Cardiac muscle cell (in vitro differentiated cells and primary cell): Measurements from ENCODE around the gene XXYLT1. TPM values are rescaled to one million over a fixed set of nuclear protein-coding genes. Genes with fewer than 3 reads are reported as not detected.

Experiments used
- DNase-seq, 2 donors: peaks; one replicate each; pipeline versions ENCODE4 v3.0.0 to v3.0.0-alpha.2; 2010 to 2017; ENCODE audit warnings: low read depth in 1 of 2, low spot score in 1 of 2
- H3K27ac ChIP-seq: fragments of 200-600 bp; sonication (generic); 2 replicates; pipeline ENCODE4 v1.5.1; 2016
- H3K27me3 ChIP-seq: fragments of 200-600 bp; sonication (generic); 2 replicates; pipeline ENCODE4 v1.6.0; 2016; ENCODE audit warnings: control low read depth
- H3K36me3 ChIP-seq: fragments of 200-600 bp; sonication (generic); 2 replicates; pipeline ENCODE4 v1.5.1; 2016; ENCODE audit warnings: control low read depth
- H3K4me1 ChIP-seq: fragments of 200-600 bp; sonication (generic); 2 replicates; pipeline ENCODE4 v1.8.1; 2017; ENCODE audit warnings: low read depth, mild to moderate bottlenecking, mixed run types
- H3K4me3 ChIP-seq: fragments of 200-600 bp; sonication (generic); 2 replicates; pipeline ENCODE4 v1.5.1; 2016; ENCODE audit warnings: mild to moderate bottlenecking
- H3K9me3 ChIP-seq: fragments of 200-600 bp; sonication (generic); 2 replicates; pipeline ENCODE4 v1.5.1; 2017; ENCODE audit warnings: low read depth, mild to moderate bottlenecking, control low read depth
- CTCF ChIP-seq: IDR thresholded peaks from 2 replicates; pipeline ENCODE4 v1.5.1; 2012; ENCODE audit warnings: low read depth, mild to moderate bottlenecking, low read length
- polyA plus RNA-seq: library from polyadenylated mRNA; unstranded; fragments of >200 nt; fragmentation: Nextera tagmentation; extraction: Ambion mirVana; gene quantifications from 2 replicates; pipeline ENCODE4 v1.2.1, GENCODE V29; 2016
- total RNA-seq: library from RNA; depleted of rRNA; stranded (reverse); fragments of >200 nt; gene quantifications from 2 replicates; pipeline ENCODE4 v1.2.3, GENCODE V29; 2016

XXYLT1 gene
- total and polyA plus RNA-seq, 2 experiments from 2014 or later = 52.5 to 62.2 TPM

- peaks cover 6% of the 10 kb centered on the region for H3K4me1 ChIP-seq
- peak overlapping the region; percentile 39 for H3K27ac ChIP-seq
- H3K4me3 ChIP-seq = no peak overlapping the region
- H3K9me3 ChIP-seq = no peaks in the 10 kb centered on the region
- DNase-seq = no peak
- no peaks in the 10 kb centered on the region for H3K27me3 ChIP-seq
- H3K36me3 ChIP-seq = no peaks in the 10 kb centered on the region
- no peak for TF ChIP-seq CTCF
These were observed 75.4 kb downstream of the XXYLT1 start for GRCh38 chr3:195195321-195196209.

- Histone ChIP-seq H3K27me3 (no peaks in the 10 kb centered on the region), H3K36me3 (no peaks in the 10 kb centered on the region)
These were observed 76.3 kb downstream of the XXYLT1 start for GRCh38 chr3:195194559-195195206.

GRCh38 chr3:195191580-195191979 is 79.4 kb downstream of the XXYLT1 start:
- Histone ChIP-seq H3K4me3 (no peak overlapping the region), H3K36me3 (no peaks in the 10 kb centered on the region), H3K27me3 (no peaks in the 10 kb centered on the region), H3K4me1 (peaks cover 15% of the 10 kb centered on the region), H3K27ac (no peak overlapping the region), H3K9me3 (no peaks in the 10 kb centered on the region)
- no peak for TF ChIP-seq CTCF
- DNase-seq = no peak

More at GRCh38 chr3:195194559-195195206, 76.3 kb downstream of the XXYLT1 start:
- no peak for DNase-seq
- no peak overlapping the region for H3K4me3 ChIP-seq
- peaks cover 6% of the 10 kb centered on the region for H3K4me1 ChIP-seq
- no peaks in the 10 kb centered on the region for H3K9me3 ChIP-seq
- H3K27ac ChIP-seq = peak overlapping the region; percentile 39
- no peak for TF ChIP-seq CTCF

- Histone ChIP-seq H3K36me3 (no peaks in the 10 kb centered on the region), H3K9me3 (no peaks in the 10 kb centered on the region)
- TF ChIP-seq CTCF = no peak
These were observed 81.1 kb downstream of the XXYLT1 start for GRCh38 chr3:195189821-195190220.

GRCh38 chr3:195188426-195188927 is 82.5 kb downstream of the XXYLT1 start:
- H3K27ac ChIP-seq = peak overlapping the region; percentile 36
- TF ChIP-seq CTCF = peak; percentile 11
- H3K27me3 ChIP-seq = no peaks in the 10 kb centered on the region
- H3K4me3 ChIP-seq = no peak overlapping the region
- H3K36me3 ChIP-seq = no peaks in the 10 kb centered on the region
- peaks cover 11% of the 10 kb centered on the region for H3K4me1 ChIP-seq
- DNase-seq = no peak
- H3K9me3 ChIP-seq = no peaks in the 10 kb centered on the region

More at GRCh38 chr3:195189821-195190220, 81.1 kb downstream of the XXYLT1 start:
- peaks cover 11% of the 10 kb centered on the region for H3K4me1 ChIP-seq
- DNase-seq = no peak
- H3K27ac ChIP-seq = no peak overlapping the region
- no peak overlapping the region for H3K4me3 ChIP-seq
- no peaks in the 10 kb centered on the region for H3K27me3 ChIP-seq
